ENCODE measurements around the gene TMEM72. TPM values are rescaled to one million over a fixed set of nuclear protein-coding genes. Genes with fewer than 3 reads are reported as not detected.

Gene TMEM72
- total RNA-seq (2014; rRNA removed; shearing (Covaris generic)) (not detected in 2 replicates), polyA plus RNA-seq (2016; fragmentation: Nextera tagmentation; extraction: Ambion mirVana) (not detected in 2 replicates)
- long read RNA-seq: 0 reads

DNA sequence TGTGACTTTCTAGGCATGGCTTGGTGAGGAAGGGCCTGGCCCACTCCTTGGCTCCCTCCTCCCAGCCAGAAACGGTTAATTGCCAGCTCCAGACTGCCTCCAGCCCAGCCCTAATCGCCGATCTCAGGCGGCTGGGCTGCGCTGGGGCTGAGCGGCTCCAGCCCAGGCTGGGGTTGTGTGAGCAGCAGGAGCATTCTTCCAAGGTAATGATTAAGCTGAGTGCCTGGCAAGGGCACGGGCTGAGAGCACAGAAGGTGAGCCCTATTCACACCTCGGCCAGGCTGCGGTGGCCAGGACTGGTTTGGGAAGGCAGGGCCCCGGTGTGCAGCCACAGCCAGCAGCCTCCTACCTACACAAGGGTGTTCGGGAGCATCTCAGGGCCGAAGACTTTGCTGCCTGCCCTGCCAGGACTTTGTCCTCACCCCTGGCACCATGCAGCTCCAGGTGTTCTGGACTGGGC is at the start of gene TMEM72:
Gene TMEM72, plus strand, starts transcription at position 257 of the 460 bp plus-strand sequence. Its CDS starts 176 bp downstream, at position 433.
- Histone ChIP-seq H4K20me1 (replicated peaks; ENCODE audit: insufficient read depth) (no peaks in the 10 kb centered on the region), H3K27me3 (ENCODE audit: insufficient read depth) (no peaks in the 10 kb centered on the region), H3F3A (replicated peaks; ENCODE audit: low read depth) (no peaks in the 10 kb centered on the region), H3K79me2 (replicated peaks; ENCODE audit: insufficient read depth) (no peaks in the 10 kb centered on the region), H2AFZ (0 out of 2 replicates have a peak within 1 kb of the TSS, but pooled peaks have one; percentile 28), H3K4me2 (no peak within 1 kb of the TSS), H3K9me2 (ENCODE audit: insufficient read depth) (no peaks in the 10 kb centered on the region; the same call in 1 of the 2 replicates), H3K36me3 (ENCODE audit: insufficient read depth) (no peaks in the 10 kb centered on the region), H3K4me1 (ENCODE audit: insufficient read depth) (peaks cover 5% of the 10 kb centered on the region; the same call in 1 of the 2 replicates), H3K27ac (ENCODE audit: low read depth) (no peak within 1 kb of the TSS), H3K4me3 (no peak within 1 kb of the TSS)
- H3K4me1 Mint-ChIP-seq: peaks cover 34% of the 10 kb centered on the region
- H3K9me3 Mint-ChIP-seq: no peaks in the 10 kb centered on the region
- DNase-seq (ENCODE audit: low spot score) (peak; percentile 61), ATAC-seq (peak; percentile 96)
- TF ChIP-seq JUNB (IDR thresholded peaks at IDR 0.05; ENCODE audit: unreplicated experiment) (no peak), NANOG (IDR thresholded peaks at IDR 0.05; ENCODE audit: borderline replicate concordance) (no peak), EZH2phosphoT487 (IDR thresholded peaks at IDR 0.05; ENCODE audit: unreplicated experiment) (no peak), CTCF (conservative IDR thresholded peaks at IDR 0.05; ENCODE audit: low read depth in 2 of 2) (no peak), ZNF462 (CRISPR knock-in tag; IDR thresholded peaks at IDR 0.05) (no peak), STAT1 (IDR thresholded peaks at IDR 0.05; ENCODE audit: unreplicated experiment) (no peak), POLR2AphosphoS5 (IDR thresholded peaks at IDR 0.05; ENCODE audit: low read depth) (no peak), ETS1 (IDR thresholded peaks at IDR 0.05) (no peak)
- no peak within 1 kb of the TSS for H3K4me3 Mint-ChIP-seq
- no peak within 1 kb of the TSS for H3K27ac Mint-ChIP-seq
- peaks cover 12% of the 10 kb centered on the region for H3K27me3 Mint-ChIP-seq (ENCODE audit: insufficient read depth, low read depth, poor library complexity)
- no peaks in the 10 kb centered on the region for H3K36me3 Mint-ChIP-seq (ENCODE audit: low read depth)

Measured in GM23338 (cell line).